Right forelimb (tissue), 1 donor: ENCODE results near the gene KCTD3.

Source experiments
- DNase-seq: peaks from one replicate; pipeline ENCODE4 v3.0.0-alpha.2; 2018

KCTD3 gene

GRCh38 chr1:215557992-215558626 is 9.0 kb upstream of the KCTD3 start:
- DNase-seq: no peak

GRCh38 chr1:215567491-215568298 is 591 bp downstream of the KCTD3 start:
- DNase-seq: peak; percentile 80

- DNase-seq: peak; percentile 66
These were observed 1.2 kb downstream of the KCTD3 start for GRCh38 chr1:215568299-215568692.

GRCh38 chr1:215569986-215570824 is 3.1 kb downstream of the KCTD3 start:
- DNase-seq: no peak

GRCh38 chr1:215581896-215582295 is 14.8 kb downstream of the KCTD3 start:
- no peak for DNase-seq

- DNase-seq: no peak
These were observed 16.2 kb downstream of the KCTD3 start for GRCh38 chr1:215583185-215583749.

GRCh38 chr1:215584389-215584788 is 17.3 kb downstream of the KCTD3 start:
- no peak for DNase-seq

GRCh38 chr1:215589650-215590435 is 22.7 kb downstream of the KCTD3 start:
- no peak for DNase-seq

GRCh38 chr1:215590779-215591491 is 23.8 kb downstream of the KCTD3 start:
- no peak for DNase-seq

- DNase-seq: no peak
These were observed 27.5 kb downstream of the KCTD3 start for GRCh38 chr1:215594640-215595039.

GRCh38 chr1:215595231-215595630 is 28.1 kb downstream of the KCTD3 start:
- DNase-seq: no peak

GRCh38 chr1:215597961-215598360 is 30.9 kb downstream of the KCTD3 start:
- no peak for DNase-seq

GRCh38 chr1:215599418-215600074 is 32.4 kb downstream of the KCTD3 start:
- no peak for DNase-seq

- DNase-seq: no peak
These were observed 33.2 kb downstream of the KCTD3 start for GRCh38 chr1:215600258-215600792.

GRCh38 chr1:215600867-215601266 is 33.8 kb downstream of the KCTD3 start:
- DNase-seq: no peak

GRCh38 chr1:215601276-215601675 is 34.2 kb downstream of the KCTD3 start:
- no peak for DNase-seq

GRCh38 chr1:215603319-215603718 is 36.2 kb downstream of the KCTD3 start:
- no peak for DNase-seq

- no peak for DNase-seq
These were observed 38.0 kb downstream of the KCTD3 start for GRCh38 chr1:215605011-215605621.

- DNase-seq: no peak
These were observed 38.9 kb downstream of the KCTD3 start for GRCh38 chr1:215606036-215606435.

GRCh38 chr1:215606564-215607168 is 39.6 kb downstream of the KCTD3 start:
- no peak for DNase-seq
